ENCODE results near the gene ZYX. TPM values are rescaled to one million over a fixed set of nuclear protein-coding genes. Genes with fewer than 3 reads are reported as not detected.
"Not testable (repeated sequence)": the region's sequence is repeated elsewhere in the genome, so short reads cannot be mapped to it uniquely, and the experiment has no call there.

The ZYX gene
- total RNA-seq, 2 experiments from 2014 or later, result 105 to 107 TPM

- ChIA-PET POLR2A (interaction anchor here (1.0 to 1.7 kb wide), 2 partner anchors 26 to 144 kb away, joined by 3 to 5 read pairs; partner anchors contain the start of gene GSTK1), CTCF (interaction anchor here (0.6 to 2.9 kb wide), 4 partner anchors 9 to 1701 kb away, joined by 3 to 15 read pairs (median 9); no protein-coding TSS in a partner anchor)
Measured at GRCh38 chr7:143407287-143408251, 26.4 kb downstream of the ZYX start.

- ChIA-PET POLR2A (interaction anchor here (1.0 to 1.7 kb wide), 2 partner anchors 27 to 145 kb away, joined by 3 to 5 read pairs; partner anchors contain the start of gene GSTK1), CTCF (interaction anchor here (0.6 to 2.9 kb wide), 4 partner anchors 8 to 1702 kb away, joined by 3 to 15 read pairs (median 9); no protein-coding TSS in a partner anchor)
Measured at GRCh38 chr7:143408252-143408685, 27.1 kb downstream of the ZYX start.

- CTCF ChIA-PET, result interaction anchor here (2.0 to 2.8 kb wide), 2 partner anchors 29 to 168 kb away, joined by 7 to 11 read pairs; no protein-coding TSS in a partner anchor
- POLR2A ChIA-PET, result interaction anchor here (0.9 kb wide), 1 partner anchor 29 kb away, joined by 3 read pairs; no protein-coding TSS in a partner anchor
Measured at GRCh38 chr7:143408686-143409561, 27.8 kb downstream of the ZYX start, which contains the start of gene EPHA1. EPHA1 (minus strand) TSS chr7:143408856; CDS start chr7:143408805, 51 bp downstream.

DNA sequence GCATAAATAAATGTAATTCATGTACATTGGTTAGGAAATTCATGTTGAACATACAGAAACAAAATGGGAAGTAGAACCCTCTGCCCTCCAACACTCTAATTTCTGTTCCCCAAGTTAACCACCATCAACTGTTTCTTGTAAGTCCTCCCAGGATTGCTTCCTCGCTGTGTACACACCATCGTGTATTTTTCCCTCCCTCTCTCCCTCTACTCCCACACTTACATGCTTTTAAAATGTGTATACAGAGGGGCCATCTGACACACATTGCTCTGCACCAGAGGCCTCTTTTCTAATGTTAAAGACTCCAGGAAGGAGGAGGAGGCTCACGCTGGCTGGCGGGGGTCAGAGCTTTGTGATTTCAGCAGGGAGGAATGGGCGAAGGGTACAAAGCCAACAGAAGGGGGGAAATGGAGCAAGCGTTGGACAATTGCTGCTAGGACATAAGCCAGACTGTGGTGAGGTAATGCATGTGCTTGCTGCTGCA, 29.4 kb downstream of the ZYX start:
- CTCF ChIA-PET, result no interaction called here

GRCh38 chr7:143411976-143412708, 31.0 kb downstream of the ZYX start:
- CTCF ChIA-PET, result no interaction called here
- POLR2A ChIA-PET, result no interaction called here

More for the DNA sequence above, 29.4 kb downstream of the ZYX start:
- POLR2A ChIA-PET, result no interaction called here

DNA sequence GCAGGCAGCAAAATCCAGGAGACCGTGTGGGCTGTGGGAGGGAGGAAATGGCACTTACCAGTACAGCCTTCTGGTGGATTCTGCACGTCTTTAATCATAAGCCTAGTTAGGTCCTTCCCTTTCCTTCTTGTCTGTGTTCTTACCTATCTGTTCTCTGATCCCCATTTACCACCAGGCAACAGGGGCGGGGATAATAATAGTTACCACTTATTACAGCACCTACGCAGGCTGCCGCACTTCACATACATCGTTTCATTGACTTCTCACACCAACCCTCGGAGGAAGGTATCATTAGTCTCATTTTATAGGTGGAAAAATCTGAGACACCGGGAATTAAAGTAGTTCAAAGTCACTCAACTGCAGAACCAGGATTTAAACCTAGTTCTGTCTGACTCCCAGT, 32.0 kb downstream of the ZYX start:
- POLR2A ChIA-PET, result no interaction called here

GRCh38 chr7:143415209-143415608, 34.1 kb downstream of the ZYX start:
- CTCF ChIA-PET, result interaction anchor here (0.6 to 3.4 kb wide), 4 partner anchors 14 to 201 kb away, joined by 3 to 20 read pairs (median 4); no protein-coding TSS in a partner anchor
- POLR2A ChIA-PET, result not testable (repeated sequence)

More for the DNA sequence above, 32.0 kb downstream of the ZYX start:
- CTCF ChIA-PET, result no interaction called here

DNA sequence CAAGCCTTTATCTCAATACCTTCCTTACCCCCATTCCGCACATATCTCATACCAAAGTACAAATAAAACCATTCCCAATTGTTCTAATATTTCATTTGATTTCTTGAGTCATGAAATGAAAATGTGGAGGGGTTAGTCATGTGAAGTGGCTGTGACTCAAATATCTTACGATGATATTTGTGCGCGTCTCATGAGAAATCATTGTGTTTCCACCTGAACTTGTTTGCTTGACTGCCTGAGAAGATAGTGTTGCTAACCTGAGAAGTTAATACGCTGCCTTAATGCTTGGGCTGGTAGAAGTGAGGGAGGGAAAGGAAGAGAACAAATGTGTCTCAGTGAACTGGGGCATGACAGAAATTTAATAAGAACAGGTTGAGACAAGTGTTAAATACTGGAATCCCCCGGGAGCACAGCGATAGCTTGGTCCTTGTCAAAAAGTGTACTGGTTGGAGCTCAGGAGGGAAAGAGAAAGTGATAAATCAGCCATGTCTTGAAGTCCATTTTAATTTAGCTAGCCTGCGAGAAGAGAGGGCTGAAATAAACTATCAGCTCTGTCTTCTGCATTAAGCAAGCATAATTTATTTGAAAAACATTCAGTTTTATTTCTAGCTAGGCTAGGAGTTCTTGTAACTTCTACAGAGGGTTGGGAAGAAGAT, 34.7 kb downstream of the ZYX start:
- ChIA-PET POLR2A (no interaction called here), CTCF (interaction anchor here (1.2 to 3.4 kb wide), 5 partner anchors 9 to 201 kb away, joined by 3 to 20 read pairs (median 7); no protein-coding TSS in a partner anchor)

GRCh38 chr7:143416565-143417149, 35.5 kb downstream of the ZYX start:
- CTCF ChIA-PET, result interaction anchor here (0.8 to 3.4 kb wide), 7 partner anchors 10 to 176 kb away, joined by 3 to 20 read pairs (median 4); no protein-coding TSS in a partner anchor
- POLR2A ChIA-PET, result interaction anchor here (1.1 kb wide), 1 partner anchor 10 kb away, joined by 4 read pairs; no protein-coding TSS in a partner anchor

GRCh38 chr7:143417734-143418383, 36.7 kb downstream of the ZYX start:
- ChIA-PET CTCF (interaction anchor here (0.7 to 3.4 kb wide), 8 partner anchors 11 to 196 kb away, joined by 3 to 20 read pairs (median 4); partner anchors contain the start of gene TAS2R40), POLR2A (interaction anchor here (1.1 kb wide), 1 partner anchor 11 kb away, joined by 4 read pairs; no protein-coding TSS in a partner anchor)

GRCh38 chr7:143418681-143419458, 37.7 kb downstream of the ZYX start:
- POLR2A ChIA-PET, result no interaction called here
- CTCF ChIA-PET, result interaction anchor here (1.5 kb wide), 1 partner anchor 74 kb away, joined by 3 read pairs; no protein-coding TSS in a partner anchor

GRCh38 chr7:143419880-143420279, 38.7 kb downstream of the ZYX start:
- ChIA-PET CTCF (no interaction called here), POLR2A (no interaction called here)

- CTCF ChIA-PET, POLR2A ChIA-PET: not testable (repeated sequence)
Measured at GRCh38 chr7:143420624-143421023, 39.5 kb downstream of the ZYX start.

DNA sequence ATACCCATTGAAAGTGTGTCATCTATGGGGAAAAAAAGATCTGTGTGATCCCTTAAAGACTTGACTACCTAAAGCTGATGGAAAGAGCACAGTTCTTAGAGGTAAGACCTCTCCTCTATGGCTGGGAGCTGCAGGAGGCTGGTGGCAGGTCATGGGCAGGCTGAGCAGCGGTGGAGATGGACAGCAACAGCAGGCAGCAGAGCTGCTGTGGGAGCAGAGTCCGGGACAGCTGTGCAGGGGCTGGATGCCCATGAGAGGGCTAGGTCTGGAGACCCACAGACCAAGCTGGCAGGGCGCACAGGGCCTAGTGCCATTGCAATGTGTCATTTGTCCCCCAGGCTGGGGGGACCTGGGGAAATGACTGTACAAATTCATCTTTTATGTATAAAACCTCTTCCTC, 40.9 kb downstream of the ZYX start:
- POLR2A ChIA-PET, result no interaction called here
- CTCF ChIA-PET, result interaction anchor here (0.7 kb wide), 1 partner anchor 42 kb away, joined by 5 read pairs; no protein-coding TSS in a partner anchor

DNA sequence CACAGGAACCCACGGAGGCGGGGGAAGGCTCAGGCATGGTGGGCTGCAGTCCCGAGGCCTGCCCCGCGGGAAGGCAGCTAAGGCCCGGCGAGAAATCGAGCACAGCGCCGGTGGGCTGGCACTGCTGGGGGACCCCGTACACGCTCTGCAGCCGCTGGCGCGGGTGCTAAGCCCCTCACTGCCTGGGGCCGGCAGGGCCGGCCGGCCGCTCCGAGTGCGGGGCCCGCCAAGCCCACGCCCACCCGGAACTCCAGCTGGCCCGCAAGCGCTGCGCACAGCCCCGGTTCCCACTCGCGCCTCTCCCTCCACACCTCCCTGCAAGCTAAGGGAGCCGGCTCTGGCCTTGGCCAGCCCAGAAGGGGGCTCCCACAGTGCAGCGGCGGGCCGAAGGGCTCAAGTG, 43.3 kb downstream of the ZYX start:
- POLR2A ChIA-PET, result not testable (repeated sequence)

DNA sequence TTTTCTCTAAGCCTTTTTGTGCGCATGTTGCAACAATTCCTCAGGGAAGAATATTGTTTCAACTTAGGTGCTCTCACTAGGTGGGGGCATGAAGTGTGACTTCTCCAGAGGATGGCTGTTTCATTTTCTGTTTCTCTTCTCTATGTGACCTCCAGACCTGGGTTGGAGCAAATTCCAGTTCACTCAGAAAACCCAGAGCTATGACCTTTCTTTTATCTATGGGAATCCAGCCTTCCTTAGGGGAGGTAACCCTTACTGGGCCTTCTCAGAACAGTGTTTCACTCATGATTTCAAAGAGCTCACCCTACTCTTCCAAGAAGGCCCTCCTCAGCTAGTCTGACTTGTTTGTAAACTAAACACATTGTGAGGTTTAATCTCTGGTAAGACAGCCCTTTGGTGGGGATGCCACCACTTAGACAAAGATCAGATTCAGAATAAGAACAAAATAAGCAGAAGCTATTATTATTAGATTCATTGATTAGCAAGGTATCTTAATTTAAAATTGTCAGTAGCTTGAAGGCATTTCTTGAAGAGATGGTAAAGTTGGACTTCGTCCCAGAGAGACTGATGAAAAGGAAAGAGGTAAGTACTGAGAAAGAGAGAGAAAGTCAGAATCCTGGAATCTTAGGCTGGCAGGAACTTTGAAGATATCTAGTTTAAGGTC, 45.5 kb downstream of the ZYX start:
- POLR2A ChIA-PET, result no interaction called here
- CTCF ChIA-PET, result no interaction called here

More for the DNA sequence above, 43.3 kb downstream of the ZYX start:
- CTCF ChIA-PET, result not testable (repeated sequence)

All from activated CD8-positive, alpha-beta memory T cell treated with anti-CD3 and anti-CD28 coated beads for 36 hours (primary cell).